Stimulated activated CD8-positive, alpha-beta memory T cell treated with anti-CD3 and anti-CD28 coated beads, Interleukin-15, amount 100 ng/mL, for 48 hours (primary cell): ENCODE results near the gene SLC24A3.

Experiments
- DNase-seq, 2 donors: peaks; one replicate each; pipeline ENCODE4 v3.0.0-alpha.2; 2020; ENCODE audit warnings: low read depth in 2 of 2

Gene SLC24A3

GRCh38 chr20:19241440-19241839 is 29.0 kb downstream of the SLC24A3 start:
- DNase-seq = no peak

- no peak for DNase-seq
These were observed 31.8 kb downstream of the SLC24A3 start for GRCh38 chr20:19244291-19244690.

- DNase-seq = no peak
These were observed 36.9 kb downstream of the SLC24A3 start for GRCh38 chr20:19249106-19249879.

GRCh38 chr20:19250346-19250745 is 37.9 kb downstream of the SLC24A3 start:
- DNase-seq = no peak

- DNase-seq = no peak
These were observed 39.1 kb downstream of the SLC24A3 start for GRCh38 chr20:19251506-19251905.

GRCh38 chr20:19251958-19252357 is 39.5 kb downstream of the SLC24A3 start:
- no peak for DNase-seq

- no peak for DNase-seq
These were observed 40.1 kb downstream of the SLC24A3 start for GRCh38 chr20:19252451-19253120.

GRCh38 chr20:19253316-19253715 is 40.9 kb downstream of the SLC24A3 start:
- no peak for DNase-seq

- no peak for DNase-seq
These were observed 41.7 kb downstream of the SLC24A3 start for GRCh38 chr20:19253916-19254820.

- no peak for DNase-seq
These were observed 42.5 kb downstream of the SLC24A3 start for GRCh38 chr20:19254956-19255355.

GRCh38 chr20:19256085-19256484 is 43.6 kb downstream of the SLC24A3 start:
- no peak for DNase-seq

GRCh38 chr20:19256906-19257595 is 44.6 kb downstream of the SLC24A3 start:
- DNase-seq = no peak

- no peak for DNase-seq
These were observed 45.4 kb downstream of the SLC24A3 start for GRCh38 chr20:19257865-19258264.

GRCh38 chr20:19259141-19259591 is 46.7 kb downstream of the SLC24A3 start:
- no peak for DNase-seq

- no peak for DNase-seq
These were observed 48.1 kb downstream of the SLC24A3 start for GRCh38 chr20:19260412-19261090.

- no peak for DNase-seq
These were observed 51.7 kb downstream of the SLC24A3 start for GRCh38 chr20:19264191-19264590.

GRCh38 chr20:19265646-19266374 is 53.4 kb downstream of the SLC24A3 start:
- DNase-seq = no peak

GRCh38 chr20:19268426-19268825 is 56.0 kb downstream of the SLC24A3 start:
- no peak for DNase-seq

GRCh38 chr20:19269737-19270340 is 57.4 kb downstream of the SLC24A3 start:
- DNase-seq = no peak
